BLaER1 (cell line): ENCODE measurements around the gene COL23A1.

ENCODE experiments used
- H3K27ac ChIP-seq: shearing (Covaris generic); formaldehyde crosslinking; 2 replicates; pipeline ENCODE4 v1.8.1; 2022
- H3K27me3 ChIP-seq: shearing (Covaris generic); formaldehyde crosslinking; 2 replicates; pipeline ENCODE4 v1.8.1; 2022
- H3K36me3 ChIP-seq: shearing (Covaris generic); formaldehyde crosslinking; 2 replicates; pipeline ENCODE4 v1.8.1; 2022
- H3K4me1 ChIP-seq: shearing (Covaris generic); formaldehyde crosslinking; 2 replicates; pipeline ENCODE4 v1.8.1; 2022
- H3K4me2 ChIP-seq: shearing (Covaris generic); formaldehyde crosslinking; 2 replicates; pipeline ENCODE4 v1.8.1; 2022
- H3K4me3 ChIP-seq: shearing (Covaris generic); formaldehyde crosslinking; 2 replicates; pipeline ENCODE4 v1.8.1; 2022
- H3K9ac ChIP-seq: shearing (Covaris generic); formaldehyde crosslinking; 2 replicates; pipeline ENCODE4 v1.8.1; 2022
- H3K9me3 ChIP-seq: shearing (Covaris generic); formaldehyde crosslinking; 2 replicates; pipeline ENCODE4 v1.8.1; 2022
- H4K20me1 ChIP-seq: shearing (Covaris generic); formaldehyde crosslinking; 2 replicates; pipeline ENCODE4 v1.8.1; 2022
- Cebpa-rat ChIP-seq: shearing (Covaris generic); IDR thresholded peaks from 2 replicates; pipeline ENCODE4 v1.8.1; 2022

The COL23A1 gene

DNA sequence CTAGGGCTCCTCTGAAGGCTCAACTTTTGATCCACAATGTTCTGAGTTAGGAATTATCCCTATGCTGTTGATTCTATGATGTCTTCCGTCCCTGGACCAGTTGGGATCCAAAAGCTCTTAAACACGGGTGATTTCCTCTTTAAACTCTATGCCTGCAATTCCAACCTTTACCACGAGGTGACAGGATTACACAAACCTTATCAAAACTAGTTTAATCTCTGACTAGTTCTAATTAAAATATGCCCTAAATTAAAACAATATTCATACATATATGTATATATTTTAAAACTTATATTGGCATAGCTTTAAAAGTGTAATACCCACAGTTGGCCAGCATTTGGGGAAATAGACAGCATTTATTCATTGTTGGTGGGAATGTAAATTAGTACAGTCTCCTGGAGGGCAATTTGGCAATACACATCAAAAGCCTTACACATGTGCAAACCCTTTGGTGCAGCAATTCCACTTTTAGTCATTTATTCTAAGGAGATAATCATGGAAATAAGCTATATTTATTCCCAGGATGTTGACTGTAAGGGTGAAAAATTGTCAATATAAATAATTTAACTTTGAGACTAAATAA is 306.0 kb downstream of the COL23A1 start:
- no peak overlapping the region for H3K4me2 ChIP-seq
- H3K9ac ChIP-seq = no peak overlapping the region
- H3K27ac ChIP-seq = no peak overlapping the region
- H3K4me3 ChIP-seq = no peak overlapping the region
- no peaks in the 10 kb centered on the region; the same call in 1 of the 2 replicates for H4K20me1 ChIP-seq
- H3K36me3 ChIP-seq = no peaks in the 10 kb centered on the region
- no peaks in the 10 kb centered on the region for H3K9me3 ChIP-seq
- peaks cover 88% of the 10 kb centered on the region for H3K4me1 ChIP-seq
- no peak for TF ChIP-seq Cebpa-rat
- no peaks in the 10 kb centered on the region for H3K27me3 ChIP-seq

- no peak for TF ChIP-seq Cebpa-rat
- Histone ChIP-seq H3K27ac (no peak overlapping the region), H3K4me2 (peak overlapping the region; percentile 97), H3K4me3 (no peak overlapping the region), H3K4me1 (peaks cover 85% of the 10 kb centered on the region), H3K9ac (no peak overlapping the region), H4K20me1 (no peaks in the 10 kb centered on the region; the same call in 1 of the 2 replicates), H3K27me3 (no peaks in the 10 kb centered on the region), H3K9me3 (no peaks in the 10 kb centered on the region), H3K36me3 (no peaks in the 10 kb centered on the region)
Measured at GRCh38 chr5:178283520-178283919, 306.7 kb downstream of the COL23A1 start.

DNA sequence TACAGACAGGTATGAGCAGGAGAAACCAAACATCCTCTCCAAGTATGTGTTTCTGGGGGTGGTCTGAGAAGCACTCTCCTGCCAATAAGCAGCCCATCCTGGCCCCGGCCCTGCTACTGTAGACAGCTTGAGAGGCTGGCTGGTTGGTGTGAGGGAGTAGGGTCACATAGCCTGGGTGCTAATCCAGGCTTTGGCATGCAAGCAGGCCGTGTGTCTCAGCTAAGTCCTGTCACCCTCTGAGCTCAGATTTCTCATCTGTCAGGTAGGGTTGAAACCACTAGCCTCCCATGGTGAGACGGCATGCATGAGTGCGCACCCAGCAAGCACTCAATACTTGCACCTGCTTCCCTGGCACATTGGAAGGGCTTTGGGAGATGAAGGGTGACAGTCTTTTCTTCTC is 307.8 kb downstream of the COL23A1 start:
- H3K36me3 ChIP-seq = no peaks in the 10 kb centered on the region
- H3K4me1 ChIP-seq = peaks cover 85% of the 10 kb centered on the region
- peak overlapping the region; percentile 97 for H3K4me2 ChIP-seq
- no peak overlapping the region for H3K9ac ChIP-seq
- no peaks in the 10 kb centered on the region; the same call in 1 of the 2 replicates for H4K20me1 ChIP-seq
- no peaks in the 10 kb centered on the region for H3K9me3 ChIP-seq
- H3K4me3 ChIP-seq = no peak overlapping the region
- no peaks in the 10 kb centered on the region for H3K27me3 ChIP-seq
- no peak overlapping the region for H3K27ac ChIP-seq
- no peak for TF ChIP-seq Cebpa-rat

GRCh38 chr5:178281331-178281730 is 308.9 kb downstream of the COL23A1 start:
- Histone ChIP-seq H3K4me1 (peaks cover 77% of the 10 kb centered on the region), H4K20me1 (no peaks in the 10 kb centered on the region; the same call in 1 of the 2 replicates), H3K9me3 (no peaks in the 10 kb centered on the region), H3K9ac (peak overlapping the region; percentile 37; the same call in 1 of the 2 replicates), H3K27me3 (no peaks in the 10 kb centered on the region), H3K27ac (no peak overlapping the region), H3K36me3 (no peaks in the 10 kb centered on the region), H3K4me3 (peak overlapping the region; percentile 29), H3K4me2 (peak overlapping the region; percentile 97)
- TF ChIP-seq Cebpa-rat = no peak

DNA sequence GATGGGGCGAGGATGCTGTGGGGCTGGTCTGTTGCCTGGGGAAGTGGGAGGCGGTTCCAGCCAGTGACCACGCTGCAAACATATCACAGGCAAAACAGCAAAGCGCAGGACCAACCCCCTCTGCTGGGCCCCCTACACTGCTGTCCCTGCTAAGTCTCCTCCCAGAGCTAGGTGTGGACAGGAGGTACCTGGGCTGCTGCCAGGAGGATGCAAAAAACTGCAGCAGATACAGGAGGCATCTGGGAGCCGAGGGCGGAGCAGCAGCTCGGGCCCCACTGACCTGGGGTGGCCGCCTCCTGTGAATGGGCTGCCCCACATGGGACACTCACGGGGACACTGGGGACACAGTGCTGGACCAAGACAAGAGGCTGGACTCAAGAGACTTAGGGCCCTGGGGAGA is 309.6 kb downstream of the COL23A1 start:
- Histone ChIP-seq H3K4me1 (peaks cover 73% of the 10 kb centered on the region), H3K4me3 (no peak overlapping the region), H3K9ac (no peak overlapping the region), H3K27me3 (no peaks in the 10 kb centered on the region), H4K20me1 (no peaks in the 10 kb centered on the region; the same call in 1 of the 2 replicates), H3K36me3 (no peaks in the 10 kb centered on the region), H3K27ac (no peak overlapping the region), H3K9me3 (peaks cover 5% of the 10 kb centered on the region; the same call in 1 of the 2 replicates), H3K4me2 (peak overlapping the region; percentile 97)
- TF ChIP-seq Cebpa-rat = no peak

DNA sequence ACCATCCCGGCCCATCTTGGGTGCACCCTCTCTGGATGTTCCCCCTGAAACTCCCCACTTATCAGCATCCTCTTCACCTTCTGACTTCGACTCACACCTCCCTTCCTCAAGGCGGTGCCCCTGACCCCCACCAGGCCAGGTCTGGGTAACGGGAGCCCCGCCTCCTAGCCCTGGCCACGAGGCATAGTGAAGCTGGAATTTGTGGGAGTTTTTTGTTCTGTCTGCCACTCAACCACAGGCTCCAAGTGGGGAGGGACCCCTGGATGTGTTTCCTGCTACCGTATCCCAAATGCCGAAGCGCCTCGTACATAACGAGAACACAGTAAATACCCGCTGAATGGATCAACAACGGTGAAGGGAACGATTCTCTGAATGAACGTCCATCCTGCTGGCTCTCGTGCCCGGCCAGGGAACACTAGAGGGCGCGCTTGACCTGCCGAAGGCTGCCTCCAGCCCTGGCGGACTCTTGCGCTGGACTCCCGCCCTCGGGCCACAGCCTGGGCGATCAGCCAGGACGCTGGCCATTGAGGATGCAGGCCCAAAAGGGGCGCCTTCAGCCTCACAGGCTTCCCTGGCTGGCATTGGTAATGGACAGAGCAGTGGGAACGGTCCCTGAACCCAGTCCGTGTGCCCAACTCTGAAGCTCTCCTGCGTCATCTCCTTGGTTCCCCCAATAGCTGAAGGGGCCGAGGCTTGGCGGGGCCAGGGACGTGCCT is 310.3 kb downstream of the COL23A1 start:
- no peak for TF ChIP-seq Cebpa-rat
- H3K4me2 ChIP-seq = peak overlapping the region; percentile 97
- no peaks in the 10 kb centered on the region for H3K36me3 ChIP-seq
- peak overlapping the region; percentile 54 for H3K4me3 ChIP-seq
- H4K20me1 ChIP-seq = no peaks in the 10 kb centered on the region; the same call in 1 of the 2 replicates
- peaks cover 73% of the 10 kb centered on the region for H3K4me1 ChIP-seq
- H3K27ac ChIP-seq = no peak overlapping the region
- H3K9ac ChIP-seq = no peak overlapping the region
- peaks cover 5% of the 10 kb centered on the region; the same call in 1 of the 2 replicates for H3K9me3 ChIP-seq
- no peaks in the 10 kb centered on the region for H3K27me3 ChIP-seq

DNA sequence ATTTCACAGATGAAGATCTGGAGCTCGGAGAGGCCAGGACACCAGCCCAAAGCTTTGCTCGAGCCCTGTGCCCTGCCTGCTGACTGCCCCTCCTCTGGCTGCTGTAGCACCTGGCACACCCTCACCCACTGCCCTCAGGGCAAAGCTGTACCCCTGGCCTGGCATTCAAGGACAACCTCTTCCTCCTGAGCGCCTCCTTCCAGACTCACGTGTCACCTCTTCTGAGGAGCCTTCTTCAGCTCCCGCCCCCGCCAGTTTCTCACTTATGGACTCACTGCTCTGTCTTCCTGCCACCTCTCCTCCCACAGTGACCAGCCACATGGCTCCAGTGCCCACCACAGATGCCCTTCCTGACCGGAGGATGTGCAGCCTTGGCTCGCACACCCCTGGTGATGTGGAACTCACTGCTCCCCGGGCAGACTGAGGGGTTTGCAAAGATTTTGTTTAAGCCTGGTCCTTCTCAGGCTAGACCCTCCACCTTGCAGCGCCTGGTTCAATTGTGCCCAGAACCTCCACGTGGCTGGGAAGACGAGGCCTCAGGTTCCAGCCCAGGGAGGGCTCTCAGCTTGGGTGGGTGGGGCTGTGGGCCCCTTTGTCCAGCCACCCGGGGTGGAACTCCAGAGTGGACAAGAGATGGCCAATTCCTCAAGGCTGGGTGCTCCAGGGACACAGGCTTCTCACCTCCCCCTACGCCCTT is 311.0 kb downstream of the COL23A1 start:
- Histone ChIP-seq H3K27ac (no peak overlapping the region), H3K4me3 (no peak overlapping the region), H3K4me2 (peak overlapping the region; percentile 97), H4K20me1 (no peaks in the 10 kb centered on the region; the same call in 1 of the 2 replicates), H3K4me1 (peaks cover 79% of the 10 kb centered on the region), H3K27me3 (no peaks in the 10 kb centered on the region), H3K9me3 (peaks cover 5% of the 10 kb centered on the region; the same call in 1 of the 2 replicates), H3K9ac (no peak overlapping the region), H3K36me3 (no peaks in the 10 kb centered on the region)
- TF ChIP-seq Cebpa-rat = no peak

- Histone ChIP-seq H4K20me1 (no peaks in the 10 kb centered on the region; the same call in 1 of the 2 replicates), H3K4me3 (no peak overlapping the region), H3K4me1 (peaks cover 80% of the 10 kb centered on the region), H3K9me3 (peaks cover 5% of the 10 kb centered on the region; the same call in 1 of the 2 replicates), H3K9ac (no peak overlapping the region), H3K27me3 (no peaks in the 10 kb centered on the region), H3K4me2 (no peak overlapping the region), H3K27ac (no peak overlapping the region), H3K36me3 (no peaks in the 10 kb centered on the region)
- no peak for TF ChIP-seq Cebpa-rat
Measured at GRCh38 chr5:178278358-178279023, 311.7 kb downstream of the COL23A1 start.

DNA sequence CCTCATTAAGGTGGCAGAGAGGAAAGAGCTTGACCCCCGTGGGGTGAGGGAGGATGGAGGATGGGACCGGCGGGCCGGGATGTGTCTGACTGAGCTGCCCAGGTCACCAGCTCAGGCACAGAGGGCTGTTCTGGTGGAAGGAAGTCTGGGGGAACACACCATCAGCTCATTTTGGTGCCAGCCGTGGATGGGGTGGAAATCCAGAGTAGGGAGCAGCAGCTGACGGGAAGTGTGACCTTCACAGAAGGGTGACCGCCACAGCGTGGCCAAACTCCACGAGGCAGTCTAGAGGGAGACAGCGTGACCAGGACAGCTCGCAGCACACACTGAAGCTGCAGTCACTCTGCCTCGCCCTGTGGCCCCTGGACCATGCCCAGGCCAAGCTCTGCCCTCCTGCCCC is 312.3 kb downstream of the COL23A1 start:
- Histone ChIP-seq H3K27ac (no peak overlapping the region), H3K36me3 (no peaks in the 10 kb centered on the region), H4K20me1 (no peaks in the 10 kb centered on the region; the same call in 1 of the 2 replicates), H3K4me3 (no peak overlapping the region), H3K4me1 (peaks cover 76% of the 10 kb centered on the region), H3K27me3 (no peaks in the 10 kb centered on the region), H3K9ac (no peak overlapping the region), H3K4me2 (0 out of 2 replicates have a peak overlapping the region, but pooled peaks have one; percentile 34), H3K9me3 (peaks cover 5% of the 10 kb centered on the region; the same call in 1 of the 2 replicates)
- no peak for TF ChIP-seq Cebpa-rat
